ENCODE data around the gene FAAP100.

Gene FAAP100

DNA sequence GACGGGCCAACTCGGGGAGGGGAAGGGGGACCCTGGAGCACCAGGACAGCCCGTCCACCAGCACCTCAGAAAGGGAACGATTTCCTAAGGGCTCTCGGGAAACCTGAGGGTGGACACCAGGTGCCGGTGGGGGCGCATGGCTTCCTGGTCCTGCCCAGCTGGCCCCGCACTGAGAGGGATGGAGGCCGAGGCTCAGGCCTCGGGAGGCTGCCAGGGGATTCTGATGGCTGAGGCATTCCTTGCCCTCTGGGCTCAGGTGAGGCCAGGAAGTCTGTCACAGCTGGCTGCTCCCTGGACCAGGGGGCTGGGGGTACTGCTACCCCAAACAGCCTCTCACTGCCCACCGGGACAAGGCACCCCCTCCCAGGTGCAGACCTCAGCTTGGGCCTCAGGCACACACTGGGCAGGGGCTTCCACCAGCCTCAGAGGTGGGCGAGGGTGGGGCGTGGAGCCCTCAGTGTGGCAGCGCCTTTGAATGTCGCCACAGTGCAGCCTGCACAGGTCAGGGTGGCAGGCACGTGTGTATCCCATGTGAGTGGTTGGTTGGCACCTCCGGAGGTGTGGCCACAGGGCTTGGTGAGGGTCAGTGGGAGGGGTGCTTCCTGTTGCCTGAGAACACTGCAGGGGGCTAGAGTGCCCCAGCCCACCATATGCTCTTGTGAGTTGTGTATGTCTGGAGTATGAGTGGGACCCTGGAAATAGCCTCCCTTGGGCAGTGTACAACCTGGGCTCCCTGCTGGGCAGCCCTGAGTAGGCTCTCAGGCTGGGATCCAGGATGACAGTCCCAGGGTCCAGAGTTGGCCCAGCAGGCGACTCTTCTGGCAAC is 27.9 kb downstream of the FAAP100 start:
- TF ChIP-seq, protein P1, sequence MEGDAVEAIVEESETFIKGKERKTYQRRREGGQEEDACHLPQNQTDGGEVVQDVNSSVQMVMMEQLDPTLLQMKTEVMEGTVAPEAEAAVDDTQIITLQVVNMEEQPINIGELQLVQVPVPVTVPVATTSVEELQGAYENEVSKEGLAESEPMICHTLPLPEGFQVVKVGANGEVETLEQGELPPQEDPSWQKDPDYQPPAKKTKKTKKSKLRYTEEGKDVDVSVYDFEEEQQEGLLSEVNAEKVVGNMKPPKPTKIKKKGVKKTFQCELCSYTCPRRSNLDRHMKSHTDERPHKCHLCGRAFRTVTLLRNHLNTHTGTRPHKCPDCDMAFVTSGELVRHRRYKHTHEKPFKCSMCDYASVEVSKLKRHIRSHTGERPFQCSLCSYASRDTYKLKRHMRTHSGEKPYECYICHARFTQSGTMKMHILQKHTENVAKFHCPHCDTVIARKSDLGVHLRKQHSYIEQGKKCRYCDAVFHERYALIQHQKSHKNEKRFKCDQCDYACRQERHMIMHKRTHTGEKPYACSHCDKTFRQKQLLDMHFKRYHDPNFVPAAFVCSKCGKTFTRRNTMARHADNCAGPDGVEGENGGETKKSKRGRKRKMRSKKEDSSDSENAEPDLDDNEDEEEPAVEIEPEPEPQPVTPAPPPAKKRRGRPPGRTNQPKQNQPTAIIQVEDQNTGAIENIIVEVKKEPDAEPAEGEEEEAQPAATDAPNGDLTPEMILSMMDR (IDR thresholded peaks at IDR 0.05; ENCODE audit: insufficient read depth, low read depth, low read length, missing control alignments): no peak
- no peak for DNase-seq (ENCODE audit: low read depth)
- no peak overlapping the region for H3K4me3 ChIP-seq (ENCODE audit: low read length)

DNA sequence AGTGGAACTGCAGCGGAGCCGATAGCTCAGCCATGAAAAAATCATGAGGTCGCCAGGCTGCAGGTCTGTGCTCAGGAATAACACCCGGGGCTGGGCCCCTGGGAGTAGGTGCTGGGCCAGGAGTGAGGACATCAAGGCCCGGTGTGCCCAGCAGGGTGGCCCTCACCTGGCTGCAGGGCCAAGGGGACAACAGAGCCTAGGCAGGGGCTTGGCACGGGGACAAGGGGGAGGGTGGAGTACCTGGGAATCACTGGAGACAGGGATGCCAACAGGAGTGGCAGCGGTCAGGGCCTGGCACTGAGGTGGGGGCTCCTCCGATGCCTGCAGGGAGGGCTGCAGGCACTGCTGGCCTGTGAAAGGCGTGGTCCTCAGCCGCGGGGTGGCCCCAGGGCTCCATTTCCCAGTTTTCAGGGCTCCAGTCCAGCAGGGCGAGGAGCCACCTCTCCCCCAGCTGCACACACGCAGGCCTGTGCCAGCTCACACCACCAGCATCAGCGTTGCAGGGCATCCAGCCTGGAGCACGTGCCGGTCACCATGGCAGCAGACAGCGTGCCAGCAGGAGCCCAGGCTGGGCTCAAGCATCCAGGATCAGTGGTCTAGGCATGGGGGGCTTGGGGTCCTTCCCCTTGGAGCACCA is 28.6 kb downstream of the FAAP100 start:
- TF ChIP-seq, protein P1 (IDR thresholded peaks at IDR 0.05; ENCODE audit: insufficient read depth, low read depth, low read length, missing control alignments): no peak
- H3K4me3 ChIP-seq (ENCODE audit: low read length): no peak overlapping the region
- no peak for DNase-seq (ENCODE audit: low read depth)

DNA sequence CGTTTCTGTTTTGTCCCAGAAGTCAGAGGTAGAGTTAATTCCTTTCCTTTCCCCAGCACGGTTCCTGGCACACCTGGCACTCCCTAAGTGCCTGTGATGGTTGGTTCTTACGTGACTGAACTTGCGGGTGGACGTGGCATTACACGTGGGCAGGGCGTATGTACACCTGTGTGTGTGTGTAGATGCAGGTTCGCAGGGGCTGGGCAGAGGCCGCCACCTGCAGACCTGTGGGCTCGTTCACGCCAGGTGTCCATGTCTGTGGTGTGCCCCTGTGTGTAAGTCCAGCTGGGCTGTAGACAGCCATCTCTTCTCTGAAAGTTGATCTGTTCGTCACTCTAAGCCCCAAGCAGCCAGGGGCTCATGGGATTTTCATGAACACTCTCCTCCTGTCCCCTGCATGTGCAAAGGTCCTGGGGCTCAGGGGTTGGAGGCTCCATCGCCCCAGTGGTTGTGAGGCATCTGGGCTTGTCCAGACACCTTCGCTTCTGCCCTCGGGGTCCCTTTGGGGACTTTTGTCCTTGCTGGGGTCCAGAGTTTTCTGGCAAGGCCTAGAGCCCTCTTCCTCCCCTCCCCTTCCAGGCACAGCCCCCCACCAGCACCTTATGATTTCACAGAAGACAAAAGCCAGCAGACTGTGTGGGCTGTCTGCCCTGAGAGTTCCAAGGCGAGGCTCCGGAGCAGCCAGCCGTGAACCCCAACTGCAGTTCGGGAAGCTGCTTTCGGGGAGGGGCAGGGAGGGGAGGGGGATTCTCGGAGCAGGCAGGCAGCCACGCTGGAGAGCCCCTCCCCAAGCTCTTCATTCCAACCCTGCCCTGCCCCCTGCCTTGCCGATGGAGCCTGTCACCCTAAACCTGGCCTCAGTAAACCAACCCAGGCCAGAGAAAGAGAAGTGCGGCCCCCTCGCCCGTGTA is 29.4 kb downstream of the FAAP100 start:
- TF ChIP-seq, protein P1 (IDR thresholded peaks at IDR 0.05; ENCODE audit: insufficient read depth, low read depth, low read length, missing control alignments): peak; percentile 24
- H3K4me3 ChIP-seq (ENCODE audit: low read length): no peak overlapping the region
- DNase-seq (ENCODE audit: low read depth): no peak

DNA sequence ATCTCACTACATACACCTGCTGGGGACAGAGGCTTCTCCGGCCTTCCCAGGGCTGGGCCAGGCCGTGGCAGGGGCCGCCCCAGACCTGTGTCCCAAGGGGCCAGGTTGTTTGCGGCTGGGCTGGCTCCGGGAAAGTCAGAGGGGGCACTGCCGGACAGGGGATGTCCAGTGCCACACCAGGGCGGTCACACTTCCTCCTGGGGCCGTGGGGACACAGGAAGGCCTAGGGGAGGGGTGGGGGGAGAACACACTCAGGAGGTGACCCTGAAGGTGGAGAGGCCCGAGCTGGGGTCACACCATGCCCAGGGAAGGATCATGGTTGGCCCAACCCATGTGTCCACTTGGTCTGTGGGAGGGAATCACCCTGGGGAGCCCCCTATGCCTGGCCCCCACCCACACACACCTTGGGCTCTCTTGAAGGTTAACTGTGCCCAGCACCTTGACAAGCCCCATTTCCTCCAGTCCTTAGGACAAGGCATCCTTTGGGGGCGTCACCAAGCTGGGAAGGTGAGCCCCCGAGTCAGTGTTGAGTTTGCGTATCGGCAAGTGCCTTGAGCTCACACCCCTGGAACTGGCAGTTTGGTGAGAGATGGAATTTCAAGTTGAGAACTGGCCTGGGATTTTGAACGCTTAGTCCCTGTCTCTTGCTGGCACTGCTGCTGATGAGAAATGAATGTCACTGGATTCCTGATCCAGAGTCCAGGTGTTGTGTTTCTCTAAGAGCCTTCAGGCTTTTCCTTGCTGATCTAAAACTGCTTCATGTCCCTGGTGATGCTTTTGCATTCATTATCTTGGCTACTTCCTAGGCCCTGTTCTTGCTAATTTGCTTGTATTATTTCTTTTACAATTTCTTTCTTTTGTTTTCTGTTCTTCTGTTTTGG is 31.9 kb downstream of the FAAP100 start:
- H3K4me3 ChIP-seq (ENCODE audit: low read length): no peak overlapping the region
- TF ChIP-seq, protein P1 (IDR thresholded peaks at IDR 0.05; ENCODE audit: insufficient read depth, low read depth, low read length, missing control alignments): no peak

DNA sequence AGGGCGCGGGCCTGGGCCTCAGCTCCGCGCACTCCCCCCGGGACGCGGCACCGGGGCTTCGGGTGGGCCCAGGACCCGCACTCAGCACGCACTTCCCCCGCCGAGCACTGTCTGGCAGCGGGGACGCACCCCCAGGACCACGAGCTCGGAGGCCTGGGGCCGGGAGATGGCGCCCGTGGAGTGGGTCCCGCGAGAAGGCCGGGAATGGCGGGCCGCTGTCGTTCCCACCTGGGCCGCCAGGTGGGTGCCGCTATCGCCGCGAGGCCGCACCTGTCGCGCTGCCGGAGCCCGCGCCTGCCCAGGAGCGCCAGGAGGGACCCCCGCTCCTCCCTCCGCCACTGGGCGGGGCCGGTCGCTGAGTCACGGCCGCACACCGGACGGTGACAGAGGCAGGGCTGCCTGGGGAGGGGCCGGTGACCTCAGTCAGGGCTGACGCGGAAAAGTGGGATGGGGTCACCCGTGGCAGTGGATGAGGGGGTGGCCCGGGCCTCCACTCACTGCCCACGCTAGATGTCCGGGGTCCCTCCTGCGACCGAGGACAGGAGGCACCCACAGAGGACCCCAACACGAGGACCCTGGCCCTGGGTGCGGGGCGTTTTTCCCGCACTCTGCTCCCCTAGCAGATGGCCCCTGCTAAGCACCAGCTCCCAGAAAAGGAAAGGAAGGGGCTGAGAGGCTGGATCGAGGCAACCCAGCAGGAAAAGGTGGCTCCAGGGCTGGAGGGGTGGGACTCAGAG is 32.7 kb downstream of the FAAP100 start:
- TF ChIP-seq, protein P1 (IDR thresholded peaks at IDR 0.05; ENCODE audit: insufficient read depth, low read depth, low read length, missing control alignments): peak; percentile 28
- DNase-seq (ENCODE audit: low read depth): peak; percentile 53
- H3K4me3 ChIP-seq (ENCODE audit: low read length): peak overlapping the region; percentile 25

More for the DNA sequence above, 31.9 kb downstream of the FAAP100 start:
- DNase-seq (ENCODE audit: low read depth): no peak

All from epithelial cell of esophagus (primary cell).